SK-N-SH treated with all-trans-retinoic acid at 6 μM for 48 hours (cell line): ENCODE results near the gene MCFD2.

Experiments
- BACH2 ChIP-seq: fragments of 250-450 bp; sonication (Bioruptor Pico); IDR thresholded peaks from 2 replicates; pipeline ENCODE4 v1.9.0; 2021; ENCODE audit warnings: mild to moderate bottlenecking, borderline replicate concordance
- ESRRG ChIP-seq: fragments of 250-450 bp; sonication (Bioruptor Pico); IDR thresholded peaks from 2 replicates; pipeline ENCODE4 v1.6.1; 2021; ENCODE audit warnings: mild to moderate bottlenecking
- POU6F1 ChIP-seq: fragments of 250-450 bp; sonication (Bioruptor Pico); IDR thresholded peaks from 2 replicates; pipeline ENCODE4 v1.8.0; 2021; ENCODE audit warnings: low read depth, mild to moderate bottlenecking, moderate library complexity, borderline replicate concordance
- RARB ChIP-seq: fragments of 250-450 bp; sonication (Bioruptor Pico); IDR thresholded peaks from 2 replicates; pipeline ENCODE4 v1.8.0; 2021; ENCODE audit warnings: mild to moderate bottlenecking, moderate library complexity
- SNAI2 ChIP-seq: fragments of 250-450 bp; sonication (Bioruptor Pico); IDR thresholded peaks from 2 replicates; pipeline ENCODE4 v1.5.0; 2020; ENCODE audit warnings: mild to moderate bottlenecking, moderate library complexity
- TCF4 ChIP-seq: fragments of 250-450 bp; sonication (Bioruptor Pico); IDR thresholded peaks from 2 replicates; pipeline ENCODE4 v1.8.0; 2021; ENCODE audit warnings: mild to moderate bottlenecking, moderate library complexity, borderline replicate concordance
- TF ChIP-seq, protein P1 (sequence below): fragments of 250-450 bp; sonication (Bioruptor Pico); IDR thresholded peaks from 2 replicates; pipeline ENCODE4 v1.8.0; 2020; ENCODE audit warnings: mild to moderate bottlenecking, moderate library complexity, borderline replicate concordance

DNA sequence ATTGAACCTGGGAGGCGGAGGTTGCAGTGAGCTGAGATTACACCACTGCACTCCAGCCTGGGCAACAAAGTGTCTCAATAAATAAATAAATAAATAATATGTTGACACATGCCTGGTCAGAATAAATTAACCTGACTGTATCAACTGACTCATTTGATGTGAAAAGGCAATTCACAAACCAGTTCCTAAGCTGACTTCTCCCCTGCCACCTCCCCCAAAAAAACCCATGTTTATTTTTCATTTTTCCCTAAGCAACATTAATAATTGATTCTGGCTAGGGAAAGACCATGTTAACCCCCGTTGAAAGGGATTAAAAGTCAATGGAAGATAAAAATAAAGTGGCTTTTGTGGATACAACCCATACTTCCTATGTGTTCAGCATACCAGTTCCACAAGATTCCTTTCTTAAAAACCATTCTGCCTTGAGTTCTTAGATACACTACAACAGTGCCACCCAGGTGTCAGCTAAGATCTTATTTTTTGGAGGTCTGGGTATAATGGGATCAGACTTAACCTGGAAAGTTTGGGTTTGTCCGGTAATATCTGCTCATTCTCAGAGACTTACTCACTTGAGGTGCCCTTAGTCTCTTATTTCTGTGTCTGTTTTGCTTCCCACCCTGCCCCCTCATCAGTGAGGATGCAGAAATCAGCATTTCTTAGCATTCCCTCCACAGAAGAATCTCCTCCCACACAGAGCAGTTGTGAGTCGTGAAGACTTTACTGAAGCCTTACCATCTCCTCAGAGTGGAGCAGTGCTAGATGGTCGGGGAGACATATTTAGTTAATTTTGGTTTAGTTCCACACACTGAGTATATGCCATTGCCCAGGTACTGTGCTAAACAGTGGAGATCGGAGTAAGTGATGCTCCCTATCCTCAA is 10.1 kb upstream of the MCFD2 start:
- TF ChIP-seq TCF4 (CRISPR knock-in tag) (no peak), ESRRG (CRISPR knock-in tag) (no peak), RARB (CRISPR knock-in tag) (no peak), BACH2 (CRISPR knock-in tag) (no peak), POU6F1 (CRISPR knock-in tag) (no peak), SNAI2 (CRISPR knock-in tag) (no peak)
- TF ChIP-seq, protein P1, sequence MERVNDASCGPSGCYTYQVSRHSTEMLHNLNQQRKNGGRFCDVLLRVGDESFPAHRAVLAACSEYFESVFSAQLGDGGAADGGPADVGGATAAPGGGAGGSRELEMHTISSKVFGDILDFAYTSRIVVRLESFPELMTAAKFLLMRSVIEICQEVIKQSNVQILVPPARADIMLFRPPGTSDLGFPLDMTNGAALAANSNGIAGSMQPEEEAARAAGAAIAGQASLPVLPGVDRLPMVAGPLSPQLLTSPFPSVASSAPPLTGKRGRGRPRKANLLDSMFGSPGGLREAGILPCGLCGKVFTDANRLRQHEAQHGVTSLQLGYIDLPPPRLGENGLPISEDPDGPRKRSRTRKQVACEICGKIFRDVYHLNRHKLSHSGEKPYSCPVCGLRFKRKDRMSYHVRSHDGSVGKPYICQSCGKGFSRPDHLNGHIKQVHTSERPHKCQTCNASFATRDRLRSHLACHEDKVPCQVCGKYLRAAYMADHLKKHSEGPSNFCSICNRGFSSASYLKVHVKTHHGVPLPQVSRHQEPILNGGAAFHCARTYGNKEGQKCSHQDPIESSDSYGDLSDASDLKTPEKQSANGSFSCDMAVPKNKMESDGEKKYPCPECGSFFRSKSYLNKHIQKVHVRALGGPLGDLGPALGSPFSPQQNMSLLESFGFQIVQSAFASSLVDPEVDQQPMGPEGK (CRISPR knock-in tag) = no peak
